Umbilical cord (tissue), 2 donors: ENCODE data around the gene RAD23A. TPM values are rescaled to one million over a fixed set of nuclear protein-coding genes. Genes with fewer than 3 reads are reported as not detected.
"Not testable (repeated sequence)": the region's sequence is repeated elsewhere in the genome, so short reads cannot be mapped to it uniquely, and the experiment has no call there.

Experiments
- DNase-seq: peaks from one replicate; pipeline ENCODE4 v3.0.0-alpha.2; 2015; ENCODE audit warnings: low spot score
- total RNA-seq: library from RNA; depleted of rRNA; stranded (reverse); fragments of >200 nt; gene quantifications from one replicate; pipeline ENCODE4 v1.2.3, GENCODE V29; 2014; ENCODE audit warnings: low replicate concordance; ENCODE audit not compliant: insufficient read depth

Gene RAD23A
- total RNA-seq: 18.8 TPM

DNA sequence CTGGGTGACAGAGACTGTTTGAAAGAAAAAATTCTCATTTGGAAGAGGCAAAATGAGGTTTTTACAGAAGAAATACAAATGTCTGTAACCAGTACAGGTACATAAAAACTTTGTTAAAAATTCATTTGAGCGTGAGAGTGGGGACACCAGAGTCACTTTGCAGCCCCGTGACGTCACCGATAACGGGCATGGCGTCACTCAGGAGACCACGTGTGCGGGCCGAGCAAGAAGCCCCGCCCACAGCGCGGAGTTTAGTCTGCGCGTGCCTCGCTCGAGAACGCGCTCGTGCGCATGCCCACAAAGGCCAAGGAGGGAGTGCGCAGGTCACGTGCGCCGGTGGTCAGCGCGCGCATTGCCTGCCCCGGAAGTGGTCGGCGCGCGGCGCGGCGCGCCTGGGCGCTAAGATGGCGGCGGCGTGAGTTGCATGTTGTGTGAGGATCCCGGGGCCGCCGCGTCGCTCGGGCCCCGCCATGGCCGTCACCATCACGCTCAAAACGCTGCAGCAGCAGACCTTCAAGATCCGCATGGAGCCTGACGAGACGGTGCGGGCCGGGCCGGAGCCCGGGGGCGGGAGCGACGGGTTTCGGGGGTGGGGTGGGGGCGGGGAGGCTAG is at the start of gene RAD23A:
TSS of gene RAD23A (plus strand) at position 384 of the 613 bp plus-strand sequence. CDS start at position 471, 87 bp downstream.
- peak; percentile 98 for DNase-seq

- no peak for DNase-seq
Observed at GRCh38 chr19:12896460-12896859, 49.2 kb upstream of the RAD23A start.

GRCh38 chr19:12899891-12900518 is 45.7 kb upstream of the RAD23A start:
- no peak for DNase-seq

DNA sequence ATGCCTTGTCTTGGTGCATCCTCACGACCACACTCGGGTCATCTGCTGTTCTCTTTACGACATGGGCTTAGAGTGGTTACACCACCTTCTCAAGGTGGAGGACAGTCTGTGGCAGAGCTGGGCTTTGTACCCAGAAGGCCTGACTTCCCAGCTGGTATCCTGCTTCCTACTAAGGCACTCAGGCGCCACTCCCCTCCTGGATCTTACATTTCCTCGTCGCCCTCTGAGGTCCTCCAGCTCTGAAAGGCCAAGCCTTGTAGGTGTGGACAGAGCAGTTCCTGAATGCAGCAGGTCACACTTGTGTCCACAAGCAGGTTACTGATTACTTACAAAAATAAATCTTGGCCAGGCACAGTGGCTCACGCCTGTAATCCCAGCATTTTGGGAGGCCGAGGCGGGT is 38.5 kb upstream of the RAD23A start:
- DNase-seq: no peak

DNA sequence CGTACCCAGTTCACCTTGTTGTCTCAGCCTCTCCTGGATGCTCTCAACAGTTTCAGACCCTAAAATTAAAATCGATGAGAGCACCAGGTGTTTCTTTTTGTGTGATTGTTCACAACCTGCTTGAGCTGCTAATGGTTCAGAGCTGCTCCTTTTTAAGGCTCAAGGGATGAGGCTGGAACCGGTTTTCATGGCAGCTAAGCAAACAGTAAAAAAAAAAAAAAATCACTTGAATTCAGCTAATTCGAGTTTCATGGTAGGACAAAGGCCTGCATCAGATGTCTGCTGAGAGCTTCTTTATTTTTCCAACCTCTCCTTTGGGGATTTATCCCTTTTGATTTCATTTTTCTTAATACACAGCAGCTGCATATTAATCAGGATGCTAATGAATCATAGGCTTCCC is 33.1 kb upstream of the RAD23A start:
- no peak for DNase-seq

GRCh38 chr19:12913011-12913561 is 32.6 kb upstream of the RAD23A start:
- DNase-seq: peak; percentile 87

- DNase-seq: no peak
Observed at GRCh38 chr19:12913851-12914690, 31.6 kb upstream of the RAD23A start.

- DNase-seq: not testable (repeated sequence)
Observed at GRCh38 chr19:12915860-12916259, 29.8 kb upstream of the RAD23A start.

GRCh38 chr19:12918253-12918652 is 27.4 kb upstream of the RAD23A start:
- DNase-seq: no peak

GRCh38 chr19:12921047-12921446 is 24.6 kb upstream of the RAD23A start:
- no peak for DNase-seq

DNA sequence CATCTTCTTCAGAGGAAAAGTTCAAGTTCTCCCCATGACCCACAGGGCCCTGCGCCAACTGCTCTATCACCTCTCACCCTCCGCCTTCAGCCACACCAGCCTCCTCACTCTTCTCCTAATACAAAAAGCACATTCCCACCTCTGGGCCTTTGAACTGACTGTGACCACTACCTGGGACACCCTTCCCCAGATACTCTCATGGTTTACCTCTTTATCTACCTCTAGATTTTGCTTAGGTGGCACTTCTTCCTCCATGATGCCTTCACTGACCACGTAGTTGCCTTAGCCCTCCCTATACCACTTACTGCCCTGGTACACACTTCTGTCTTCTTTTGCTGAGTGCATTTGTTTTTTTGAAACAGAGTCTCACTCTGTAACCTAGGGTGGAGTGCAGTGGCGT is 22.7 kb upstream of the RAD23A start:
- DNase-seq: no peak

DNA sequence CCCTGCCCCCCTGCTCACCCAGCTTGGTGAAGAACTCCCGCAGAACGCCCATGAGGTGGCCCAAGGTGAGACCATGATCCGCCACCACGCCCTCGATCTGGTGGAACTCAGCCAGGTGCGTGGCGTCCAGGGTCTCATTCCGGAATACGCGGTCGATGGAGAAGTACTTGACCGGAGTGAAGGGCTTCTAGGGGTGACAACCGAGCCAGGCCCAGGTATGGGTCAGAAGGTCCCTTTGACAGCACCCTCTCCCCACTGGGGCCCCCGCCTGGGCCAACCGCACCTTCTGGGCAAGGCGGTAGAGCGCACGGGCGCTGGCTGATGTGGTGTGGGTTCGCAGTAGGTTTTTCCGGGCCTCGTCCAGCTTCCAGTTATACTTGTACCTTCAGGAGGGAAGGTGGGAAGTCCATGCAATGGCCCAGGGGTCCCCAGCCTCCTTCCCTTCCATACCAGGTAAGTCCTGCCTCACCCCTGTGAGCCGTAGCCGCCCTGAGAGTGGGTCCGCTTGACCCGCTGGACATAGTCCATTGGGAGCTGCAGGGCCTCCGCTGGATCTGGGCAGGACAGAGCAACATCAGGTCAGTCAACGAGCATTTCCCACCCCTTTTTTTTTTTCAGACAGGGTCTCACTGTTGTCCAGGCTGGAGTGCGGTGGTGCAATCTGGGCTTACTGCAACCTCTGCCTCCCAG is 20.9 kb upstream of the RAD23A start:
- no peak for DNase-seq

- DNase-seq: no peak
Observed at GRCh38 chr19:12930002-12930645, 15.5 kb upstream of the RAD23A start.

DNA sequence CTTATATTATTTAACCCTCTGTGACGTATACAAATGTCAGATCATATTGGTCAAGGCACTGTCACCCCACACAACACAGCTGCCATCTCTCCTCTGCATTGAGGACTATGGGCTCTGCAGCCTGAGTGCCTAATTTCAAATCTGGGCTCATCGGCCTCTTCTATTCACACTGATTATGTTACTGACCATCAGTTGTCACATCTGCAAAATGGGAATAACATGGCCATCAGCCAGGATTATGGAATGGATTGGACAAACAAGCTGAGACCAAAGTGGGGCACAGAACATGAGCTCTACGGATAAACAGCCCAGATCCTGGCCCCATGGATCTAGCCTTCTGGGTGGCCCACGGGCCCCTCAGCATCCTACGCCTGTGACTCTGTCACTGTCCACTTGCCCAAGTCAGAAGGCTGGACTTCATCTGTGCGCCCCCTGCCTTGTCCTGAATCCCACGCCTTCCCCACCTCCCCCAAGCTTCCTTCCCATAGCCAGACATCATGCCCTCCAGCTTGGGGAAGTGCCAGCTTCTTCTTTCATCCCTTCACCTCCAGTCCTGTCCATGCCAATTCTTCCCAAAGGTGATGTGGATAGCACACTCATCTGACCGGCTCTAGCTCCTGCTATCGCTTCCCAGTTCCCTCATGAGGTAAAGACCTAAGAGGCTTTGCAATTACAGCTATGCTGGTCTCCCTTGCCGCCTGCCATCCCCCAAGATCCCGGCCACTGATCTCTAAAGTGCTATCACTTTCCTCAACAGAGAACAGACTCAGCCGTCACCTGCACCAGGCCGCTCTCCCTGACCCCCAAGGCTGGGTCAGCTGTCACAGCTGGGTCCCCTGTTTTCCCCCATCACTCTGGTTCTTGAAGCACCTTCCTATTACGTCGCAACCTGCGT is 13.0 kb upstream of the RAD23A start:
- no peak for DNase-seq

DNA sequence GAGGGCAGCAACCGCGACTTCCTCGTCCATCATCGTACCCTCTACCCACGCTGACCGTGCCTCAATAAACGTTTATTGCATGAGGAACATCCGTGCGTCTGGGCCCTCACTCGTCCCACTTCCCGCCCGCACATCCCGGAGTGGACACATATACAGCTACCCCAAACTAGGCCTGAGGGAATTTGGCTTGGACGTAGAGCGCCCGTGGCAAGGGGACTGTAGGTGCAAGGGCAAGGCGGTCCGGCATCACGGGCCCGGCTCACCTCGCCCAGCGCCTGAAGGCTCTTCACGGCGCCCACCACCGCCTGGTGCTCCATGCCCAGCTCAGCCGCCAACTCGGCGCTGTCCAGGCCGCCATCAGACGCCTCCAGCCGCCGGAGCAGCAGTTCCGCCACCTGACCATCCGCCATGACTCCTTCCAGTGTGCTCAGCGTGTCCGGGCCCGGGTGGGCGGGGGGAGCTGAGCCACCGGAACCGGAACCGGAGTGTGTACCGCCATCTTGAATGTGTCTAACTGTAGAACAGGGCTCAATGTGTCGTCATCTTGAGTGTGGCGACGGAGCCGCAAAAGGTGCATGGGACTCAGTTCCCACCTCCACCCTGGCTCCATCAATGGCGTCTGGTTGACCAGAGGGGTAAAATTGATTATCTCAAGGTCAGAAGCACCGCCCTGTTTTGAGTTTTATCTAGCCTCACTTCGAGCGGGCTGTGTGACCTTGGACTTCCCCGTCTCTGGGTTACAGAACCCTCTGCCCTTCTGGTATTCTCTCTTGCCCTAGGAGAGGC is 12.2 kb upstream of the RAD23A start, which contains the start of gene FARSA:
TSS of gene FARSA (minus strand) at position 425 of the 786 bp plus-strand sequence. CDS start at position 410, 15 bp downstream.
- DNase-seq: peak; percentile 96

DNA sequence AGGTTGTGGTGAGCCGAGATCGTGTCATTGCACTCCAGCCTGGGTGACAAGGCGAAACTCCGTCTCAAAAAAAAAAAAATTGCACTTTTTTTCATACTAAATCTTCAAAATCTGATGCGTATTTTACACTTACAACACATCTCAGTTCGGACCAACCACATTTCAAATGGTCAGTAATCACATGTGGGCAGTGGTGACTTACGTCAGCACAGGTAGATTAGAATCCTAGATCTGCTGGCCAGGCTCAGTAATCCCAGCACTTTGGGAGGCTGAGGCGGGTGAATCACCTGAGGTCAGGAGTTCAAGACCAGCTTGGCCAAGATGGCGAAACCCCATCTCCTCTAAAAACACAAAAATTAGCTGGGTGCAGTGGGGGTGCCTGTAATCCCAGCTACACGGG is 10.6 kb upstream of the RAD23A start:
- no peak for DNase-seq

GRCh38 chr19:12936582-12936981 is 9.1 kb upstream of the RAD23A start:
- no peak for DNase-seq

- DNase-seq: no peak
Observed at GRCh38 chr19:12937093-12937926, 8.4 kb upstream of the RAD23A start.
